Liver (tissue), 9 donors: ENCODE results near the gene ACVR1. TPM values are rescaled to one million over a fixed set of nuclear protein-coding genes. Genes with fewer than 3 reads are reported as not detected.

ENCODE experiments used
- DNase-seq: peaks from one replicate; pipeline ENCODE4 v3.0.0-alpha.2; 2017; ENCODE audit warnings: low spot score
- H3K27ac ChIP-seq, 2 donors: one replicate each; pipeline ENCODE4 v1.7.0; 2013; ENCODE audit warnings: inconsistent platforms in 2 of 2, low read length in 2 of 2, control low read depth in 1 of 2, low read depth in 1 of 2, mild to moderate bottlenecking in 1 of 2
- H3K27me3 ChIP-seq, 4 donors: one replicate each; pipeline versions ENCODE4 v1.6.1 to v1.7.0; 2013; ENCODE audit warnings: low read length in 3 of 4, inconsistent platforms in 1 of 4, mild to moderate bottlenecking in 1 of 4, moderate library complexity in 1 of 4; ENCODE audit not compliant: control insufficient read depth in 4 of 4, insufficient read depth in 4 of 4
- H3K36me3 ChIP-seq, 4 donors: one replicate each; pipeline versions ENCODE4 v1.6.1 to v1.7.0; 2013; ENCODE audit warnings: low read length in 3 of 4, mild to moderate bottlenecking in 3 of 4, low read depth in 1 of 4, moderate library complexity in 1 of 4; ENCODE audit not compliant: control insufficient read depth in 4 of 4, insufficient read depth in 3 of 4
- H3K4me1 ChIP-seq, 4 donors: one replicate each; pipeline versions ENCODE4 v1.6.1 to v1.7.0; 2013; ENCODE audit warnings: low read length in 3 of 4, mild to moderate bottlenecking in 3 of 4, moderate library complexity in 1 of 4; ENCODE audit not compliant: control insufficient read depth in 4 of 4, insufficient read depth in 4 of 4
- H3K4me3 ChIP-seq, 3 donors: one replicate each; pipeline versions ENCODE4 v1.6.1 to v1.7.0; 2013; ENCODE audit warnings: low read length in 3 of 3, control low read depth in 1 of 3, low read depth in 1 of 3, mild to moderate bottlenecking in 1 of 3
- H3K9ac ChIP-seq, 2 donors: one replicate each; pipeline ENCODE4 v1.7.0; 2013; ENCODE audit warnings: low read length in 2 of 2, mild to moderate bottlenecking in 2 of 2, moderate library complexity in 2 of 2, control low read depth in 1 of 2, low read depth in 1 of 2
- H3K9me3 ChIP-seq, 4 donors: one replicate each; pipeline versions ENCODE4 v1.6.1 to v1.7.0; 2013; ENCODE audit warnings: low read length in 3 of 4; ENCODE audit not compliant: control insufficient read depth in 4 of 4
- EGR1 ChIP-seq, 2 donors: IDR thresholded peaks; 2 replicates each; pipeline ENCODE4 v1.6.1; 2016 to 2018; ENCODE audit warnings: antibody characterized with exemption in 2 of 2, low read depth in 2 of 2
- FOXA1 ChIP-seq: IDR thresholded peaks from 2 replicates; pipeline ENCODE4 v1.6.1; 2016; ENCODE audit warnings: antibody characterized with exemption
- FOXA2 ChIP-seq: IDR thresholded peaks from 2 replicates; pipeline ENCODE4 v1.6.1; 2016; ENCODE audit warnings: antibody characterized with exemption
- GABPA ChIP-seq, 2 donors: IDR thresholded peaks in 1 of 2; conservative IDR thresholded peaks in 1 of 2; 2 replicates each; pipeline ENCODE4 v1.6.1; 2016; ENCODE audit warnings: antibody characterized with exemption in 2 of 2, mild to moderate bottlenecking in 1 of 2, moderate library complexity in 1 of 2
- HNF4A ChIP-seq, 2 donors: conservative IDR thresholded peaks; 2 replicates each; pipeline ENCODE4 v1.6.1; 2016; ENCODE audit warnings: antibody characterized with exemption in 2 of 2, mild to moderate bottlenecking in 2 of 2
- HNF4G ChIP-seq: IDR thresholded peaks from 2 replicates; pipeline ENCODE4 v1.6.1; 2016; ENCODE audit warnings: antibody characterized with exemption
- JUND ChIP-seq, 2 donors: IDR thresholded peaks; 2 replicates each; pipeline ENCODE4 v1.6.1; 2016; ENCODE audit warnings: antibody characterized with exemption in 2 of 2
- NR2F2 ChIP-seq: IDR thresholded peaks from 2 replicates; pipeline ENCODE4 v1.6.1; 2016; ENCODE audit warnings: antibody characterized with exemption
- RAD21 ChIP-seq, 2 donors: IDR thresholded peaks; 2 replicates each; pipeline ENCODE4 v1.6.1; 2016; ENCODE audit warnings: antibody characterized with exemption in 2 of 2, mild to moderate bottlenecking in 2 of 2
- RXRA ChIP-seq, 2 donors: IDR thresholded peaks; 2 replicates each; pipeline ENCODE4 v1.6.1; 2017 to 2018; ENCODE audit warnings: antibody characterized with exemption in 2 of 2, mild to moderate bottlenecking in 1 of 2
- SP1 ChIP-seq: IDR thresholded peaks from 2 replicates; pipeline ENCODE4 v1.6.1; 2018; ENCODE audit warnings: antibody characterized with exemption, mild to moderate bottlenecking
- TAF1 ChIP-seq: conservative IDR thresholded peaks from 2 replicates; pipeline ENCODE4 v1.6.1; 2016; ENCODE audit warnings: antibody characterized with exemption, mild to moderate bottlenecking
- WGBS: extraction: QIAGEN DNeasy Blood & Tissue Kit; methylation state at CpG from one replicate; pipeline ENCODE4 v1.1.7; 2013; 5-methylcytosine and 5-hydroxymethylcytosine counted together
- polyA plus RNA-seq, 2 donors: library from polyadenylated mRNA; stranded (reverse) in 1 of 2; unstranded in 1 of 2; fragments of 200-250 nt in 1 of 2; fragments of >200 nt in 1 of 2; fragmentation: Nextera tagmentation in 1 of 2; extraction: Ambion mirVana in 1 of 2; gene quantifications; one replicate each; pipeline versions ENCODE4 v1.2.1 to v1.2.3, GENCODE V29; 2013 to 2015
- total RNA-seq, 2 donors: library from RNA; depleted of rRNA; stranded (reverse); fragments of >200 nt; gene quantifications; one replicate each; pipeline ENCODE4 v1.2.3, GENCODE V29; 2014
- TF ChIP-seq, protein P1 (sequence below): IDR thresholded peaks from 2 replicates; pipeline ENCODE4 v1.6.1; 2016; ENCODE audit warnings: antibody characterized with exemption, mild to moderate bottlenecking
- TF ChIP-seq, protein P2 (sequence below): IDR thresholded peaks from 2 replicates; pipeline ENCODE4 v1.6.1; 2016; ENCODE audit warnings: antibody characterized with exemption
- TF ChIP-seq, protein P3 (sequence below): IDR thresholded peaks from 2 replicates; pipeline ENCODE4 v1.6.1; 2016; ENCODE audit warnings: antibody characterized with exemption
- TF ChIP-seq, protein P4 (sequence below): IDR thresholded peaks from 2 replicates; pipeline ENCODE4 v1.6.1; 2016; ENCODE audit warnings: antibody characterized with exemption
- TF ChIP-seq, protein P5 (sequence below): fragments of 150-350 bp; IDR thresholded peaks from 2 replicates; pipeline ENCODE4 v1.5.1; 2017; ENCODE audit warnings: improper control_type of control experiment, low read depth, low read length; ENCODE audit not compliant: missing input control
- donor health status: healthy.
- donor health status: healthy.
- donor health status: healthy.
- donor health status: healthy.
- donor health status: healthy.

Gene ACVR1
- total and polyA plus RNA-seq, 4 donors, result 6.2 to 20.4 (median 8.5) TPM

DNA sequence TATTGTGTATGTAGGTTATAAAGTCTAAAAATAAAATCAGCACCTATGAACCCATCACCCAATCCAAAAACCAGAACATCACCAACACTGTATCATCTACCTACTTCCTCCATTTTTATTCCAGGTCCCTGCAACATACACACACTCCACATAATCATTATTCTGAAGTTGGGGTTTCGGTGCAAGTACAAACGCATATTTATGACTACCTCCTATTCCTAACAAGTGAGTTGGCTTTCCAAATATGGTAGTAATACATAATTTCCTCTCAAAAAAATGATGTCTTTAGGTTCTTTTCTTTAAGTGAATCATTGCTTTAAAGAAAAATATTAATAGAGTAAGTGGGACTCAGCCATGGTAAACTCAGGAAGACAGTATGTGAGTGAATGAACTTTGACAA is 3.3 kb downstream of the ACVR1 start (continued):
- TF ChIP-seq, protein P1, sequence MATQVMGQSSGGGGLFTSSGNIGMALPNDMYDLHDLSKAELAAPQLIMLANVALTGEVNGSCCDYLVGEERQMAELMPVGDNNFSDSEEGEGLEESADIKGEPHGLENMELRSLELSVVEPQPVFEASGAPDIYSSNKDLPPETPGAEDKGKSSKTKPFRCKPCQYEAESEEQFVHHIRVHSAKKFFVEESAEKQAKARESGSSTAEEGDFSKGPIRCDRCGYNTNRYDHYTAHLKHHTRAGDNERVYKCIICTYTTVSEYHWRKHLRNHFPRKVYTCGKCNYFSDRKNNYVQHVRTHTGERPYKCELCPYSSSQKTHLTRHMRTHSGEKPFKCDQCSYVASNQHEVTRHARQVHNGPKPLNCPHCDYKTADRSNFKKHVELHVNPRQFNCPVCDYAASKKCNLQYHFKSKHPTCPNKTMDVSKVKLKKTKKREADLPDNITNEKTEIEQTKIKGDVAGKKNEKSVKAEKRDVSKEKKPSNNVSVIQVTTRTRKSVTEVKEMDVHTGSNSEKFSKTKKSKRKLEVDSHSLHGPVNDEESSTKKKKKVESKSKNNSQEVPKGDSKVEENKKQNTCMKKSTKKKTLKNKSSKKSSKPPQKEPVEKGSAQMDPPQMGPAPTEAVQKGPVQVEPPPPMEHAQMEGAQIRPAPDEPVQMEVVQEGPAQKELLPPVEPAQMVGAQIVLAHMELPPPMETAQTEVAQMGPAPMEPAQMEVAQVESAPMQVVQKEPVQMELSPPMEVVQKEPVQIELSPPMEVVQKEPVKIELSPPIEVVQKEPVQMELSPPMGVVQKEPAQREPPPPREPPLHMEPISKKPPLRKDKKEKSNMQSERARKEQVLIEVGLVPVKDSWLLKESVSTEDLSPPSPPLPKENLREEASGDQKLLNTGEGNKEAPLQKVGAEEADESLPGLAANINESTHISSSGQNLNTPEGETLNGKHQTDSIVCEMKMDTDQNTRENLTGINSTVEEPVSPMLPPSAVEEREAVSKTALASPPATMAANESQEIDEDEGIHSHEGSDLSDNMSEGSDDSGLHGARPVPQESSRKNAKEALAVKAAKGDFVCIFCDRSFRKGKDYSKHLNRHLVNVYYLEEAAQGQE, result no peak
- TF ChIP-seq EGR1 (IDR thresholded peaks at IDR 0.05; ENCODE audit: low read depth in 2 of 2) (no peak), GABPA (IDR thresholded peaks at IDR 0.05 in 1 of 2, conservative IDR thresholded peaks at IDR 0.05 in 1 of 2) (no peak), SP1 (no peak)
- TF ChIP-seq, protein P2, sequence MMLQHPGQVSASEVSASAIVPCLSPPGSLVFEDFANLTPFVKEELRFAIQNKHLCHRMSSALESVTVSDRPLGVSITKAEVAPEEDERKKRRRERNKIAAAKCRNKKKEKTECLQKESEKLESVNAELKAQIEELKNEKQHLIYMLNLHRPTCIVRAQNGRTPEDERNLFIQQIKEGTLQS, result no peak

DNA sequence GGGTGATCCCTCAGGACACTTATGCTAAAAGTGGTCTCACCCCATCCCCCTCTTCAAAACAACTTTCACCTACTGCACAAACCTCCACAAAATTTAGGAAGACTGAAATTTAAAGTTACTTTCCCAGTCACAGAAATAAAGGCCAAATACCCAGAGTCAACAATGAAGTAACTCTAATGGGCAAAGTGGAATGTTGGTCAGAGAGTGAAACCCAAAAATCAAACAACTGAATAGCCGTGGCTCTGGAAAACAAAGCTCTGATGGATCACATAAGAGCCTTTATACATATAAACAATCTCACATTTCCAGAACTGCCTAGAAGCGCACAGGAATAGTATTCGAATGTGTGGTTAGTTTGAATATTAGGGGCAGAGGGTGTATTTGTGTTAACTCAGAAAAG is 4.7 kb downstream of the ACVR1 start:
- Histone ChIP-seq H3K36me3 (no peaks in the 10 kb centered on the region), H3K4me1 (peaks cover 18 to 69% (median 48%) of the 10 kb centered on the region in 4 donors), H3K9me3 (no peaks in the 10 kb centered on the region), H3K4me3 (peak overlapping the region in 2 of 3 donors; percentile 18 to 23), H3K27me3 (no peaks in the 10 kb centered on the region), H3K27ac (peak overlapping the region; percentile 81 to 90), H3K9ac (peak overlapping the region in 1 of 2 donors; percentile 50)
- 41% methylated on average over 3 of the region's 3 CpGs for WGBS
- TF ChIP-seq HNF4A (conservative IDR thresholded peaks at IDR 0.05), result peak; percentile 54 to 58
- TF ChIP-seq RXRA (IDR thresholded peaks at IDR 0.05), result peak in 1 of 2 donors; percentile 46
- TF ChIP-seq, protein P2, result no peak
- TF ChIP-seq SP1, result peak; percentile 57
- TF ChIP-seq EGR1 (IDR thresholded peaks at IDR 0.05; ENCODE audit: low read depth in 2 of 2), result no peak
- TF ChIP-seq RAD21 (IDR thresholded peaks at IDR 0.05), result peak; percentile 41 to 55
- peak; percentile 35 for TF ChIP-seq FOXA2
- no peak for DNase-seq

DNA sequence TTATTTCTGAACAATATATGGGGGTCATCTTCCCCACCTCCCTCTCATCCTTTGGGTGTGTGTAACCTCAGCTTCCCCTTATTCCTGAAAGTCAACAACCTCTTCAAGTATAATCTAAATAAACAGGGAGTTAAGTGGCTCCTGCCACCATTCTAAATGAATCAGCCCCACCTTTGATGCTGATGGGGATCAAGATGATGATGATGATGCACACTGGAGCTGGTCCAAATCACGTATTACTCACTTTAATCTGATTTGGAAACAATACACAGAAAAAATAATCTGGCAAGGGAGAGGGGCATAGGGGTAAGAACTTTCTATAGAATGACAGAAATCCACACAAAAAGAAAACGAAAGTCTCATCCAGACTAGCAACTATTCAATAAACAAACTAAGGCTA is 7.1 kb downstream of the ACVR1 start:
- no peak for DNase-seq
- H3K9me3 ChIP-seq, result no peaks in the 10 kb centered on the region
- H3K9ac ChIP-seq, result no peak overlapping the region
- H3K27ac ChIP-seq, result no peak overlapping the region
- no peaks in the 10 kb centered on the region for H3K27me3 ChIP-seq
- H3K4me3 ChIP-seq, result no peak overlapping the region
- H3K4me1 ChIP-seq, result peaks cover 13 to 82% (median 62%) of the 10 kb centered on the region in 4 donors
- no peak for TF ChIP-seq RXRA (IDR thresholded peaks at IDR 0.05)
- TF ChIP-seq FOXA1, result no peak
- no peak for TF ChIP-seq EGR1 (IDR thresholded peaks at IDR 0.05; ENCODE audit: low read depth in 2 of 2)
- no peak for TF ChIP-seq HNF4A (conservative IDR thresholded peaks at IDR 0.05)
- TF ChIP-seq, protein P3, sequence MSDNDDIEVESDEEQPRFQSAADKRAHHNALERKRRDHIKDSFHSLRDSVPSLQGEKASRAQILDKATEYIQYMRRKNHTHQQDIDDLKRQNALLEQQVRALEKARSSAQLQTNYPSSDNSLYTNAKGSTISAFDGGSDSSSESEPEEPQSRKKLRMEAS, result no peak
- no peak for TF ChIP-seq SP1
- no peak for TF ChIP-seq GABPA (IDR thresholded peaks at IDR 0.05 in 1 of 2, conservative IDR thresholded peaks at IDR 0.05 in 1 of 2)
- TF ChIP-seq, protein P2, result no peak
- no peak for TF ChIP-seq JUND (IDR thresholded peaks at IDR 0.05)
- no peak for TF ChIP-seq RAD21 (IDR thresholded peaks at IDR 0.05)
- no peak for TF ChIP-seq NR2F2
- TF ChIP-seq HNF4G, result no peak
- TF ChIP-seq, protein P4, sequence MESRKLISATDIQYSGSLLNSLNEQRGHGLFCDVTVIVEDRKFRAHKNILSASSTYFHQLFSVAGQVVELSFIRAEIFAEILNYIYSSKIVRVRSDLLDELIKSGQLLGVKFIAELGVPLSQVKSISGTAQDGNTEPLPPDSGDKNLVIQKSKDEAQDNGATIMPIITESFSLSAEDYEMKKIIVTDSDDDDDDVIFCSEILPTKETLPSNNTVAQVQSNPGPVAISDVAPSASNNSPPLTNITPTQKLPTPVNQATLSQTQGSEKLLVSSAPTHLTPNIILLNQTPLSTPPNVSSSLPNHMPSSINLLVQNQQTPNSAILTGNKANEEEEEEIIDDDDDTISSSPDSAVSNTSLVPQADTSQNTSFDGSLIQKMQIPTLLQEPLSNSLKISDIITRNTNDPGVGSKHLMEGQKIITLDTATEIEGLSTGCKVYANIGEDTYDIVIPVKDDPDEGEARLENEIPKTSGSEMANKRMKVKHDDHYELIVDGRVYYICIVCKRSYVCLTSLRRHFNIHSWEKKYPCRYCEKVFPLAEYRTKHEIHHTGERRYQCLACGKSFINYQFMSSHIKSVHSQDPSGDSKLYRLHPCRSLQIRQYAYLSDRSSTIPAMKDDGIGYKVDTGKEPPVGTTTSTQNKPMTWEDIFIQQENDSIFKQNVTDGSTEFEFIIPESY, result no peak
- TF ChIP-seq, protein P5, sequence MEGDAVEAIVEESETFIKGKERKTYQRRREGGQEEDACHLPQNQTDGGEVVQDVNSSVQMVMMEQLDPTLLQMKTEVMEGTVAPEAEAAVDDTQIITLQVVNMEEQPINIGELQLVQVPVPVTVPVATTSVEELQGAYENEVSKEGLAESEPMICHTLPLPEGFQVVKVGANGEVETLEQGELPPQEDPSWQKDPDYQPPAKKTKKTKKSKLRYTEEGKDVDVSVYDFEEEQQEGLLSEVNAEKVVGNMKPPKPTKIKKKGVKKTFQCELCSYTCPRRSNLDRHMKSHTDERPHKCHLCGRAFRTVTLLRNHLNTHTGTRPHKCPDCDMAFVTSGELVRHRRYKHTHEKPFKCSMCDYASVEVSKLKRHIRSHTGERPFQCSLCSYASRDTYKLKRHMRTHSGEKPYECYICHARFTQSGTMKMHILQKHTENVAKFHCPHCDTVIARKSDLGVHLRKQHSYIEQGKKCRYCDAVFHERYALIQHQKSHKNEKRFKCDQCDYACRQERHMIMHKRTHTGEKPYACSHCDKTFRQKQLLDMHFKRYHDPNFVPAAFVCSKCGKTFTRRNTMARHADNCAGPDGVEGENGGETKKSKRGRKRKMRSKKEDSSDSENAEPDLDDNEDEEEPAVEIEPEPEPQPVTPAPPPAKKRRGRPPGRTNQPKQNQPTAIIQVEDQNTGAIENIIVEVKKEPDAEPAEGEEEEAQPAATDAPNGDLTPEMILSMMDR, result no peak
- no peak for TF ChIP-seq TAF1
- TF ChIP-seq FOXA2, result no peak
- WGBS, result 36% methylated on average over 2 of the region's 2 CpGs
- no peaks in the 10 kb centered on the region for H3K36me3 ChIP-seq
